Loucy (cell line): Measurements from ENCODE around the gene IL16.

Experiments
- H2AFZ ChIP-seq: fragments of 200-600 bp; sonication (generic); 2 replicates; pipeline ENCODE4 v1.6.0; 2016; ENCODE audit warnings: antibody characterized with exemption, mild to moderate bottlenecking, low read length, moderate library complexity
- H3F3A ChIP-seq: fragments of 200-600 bp; 2 replicates; pipeline ENCODE4 v1.6.0; 2016; ENCODE audit warnings: antibody characterized with exemption, low read depth, mild to moderate bottlenecking
- H3K27me3 ChIP-seq: fragments of 200-600 bp; sonication (generic); 2 replicates; pipeline ENCODE4 v1.6.1; 2014; ENCODE audit warnings: low read length, mild to moderate bottlenecking; ENCODE audit not compliant: insufficient read depth, poor library complexity, severe bottlenecking
- H3K36me3 ChIP-seq: fragments of 200-600 bp; sonication (generic); 2 replicates; pipeline ENCODE4 v1.6.1; 2016; ENCODE audit warnings: low read length; ENCODE audit not compliant: insufficient read depth
- H3K4me1 ChIP-seq: fragments of 200-600 bp; sonication (generic); 2 replicates; pipeline ENCODE4 v1.5.1; 2014; ENCODE audit warnings: low read length, mild to moderate bottlenecking; ENCODE audit not compliant: insufficient read depth, poor library complexity, severe bottlenecking
- H3K4me2 ChIP-seq: fragments of 200-600 bp; sonication (generic); 2 replicates; pipeline ENCODE4 v1.6.0; 2014; ENCODE audit warnings: antibody characterized with exemption, low read length, low read depth, mild to moderate bottlenecking; ENCODE audit not compliant: poor library complexity, severe bottlenecking
- H3K4me3 ChIP-seq: fragments of 200-600 bp; sonication (generic); 2 replicates; pipeline ENCODE4 v1.5.1; 2014; ENCODE audit warnings: low read length, mild to moderate bottlenecking, mixed read lengths; ENCODE audit not compliant: poor library complexity, severe bottlenecking
- H3K79me2 ChIP-seq: fragments of 200-600 bp; sonication (generic); 2 replicates; pipeline ENCODE4 v1.6.1; 2014; ENCODE audit warnings: low read length; ENCODE audit not compliant: insufficient read depth
- H3K9ac ChIP-seq: fragments of 200-600 bp; sonication (generic); 2 replicates; pipeline ENCODE4 v1.6.0; 2014; ENCODE audit warnings: mild to moderate bottlenecking, low read depth, low read length, moderate library complexity; ENCODE audit not compliant: poor library complexity, severe bottlenecking
- H3K9me2 ChIP-seq: fragments of 200-600 bp; sonication (generic); replicated peaks from 2 replicates; pipeline ENCODE4 v1.6.1; 2016; ENCODE audit warnings: low read depth, low read length, mixed read lengths
- H3K9me3 ChIP-seq: fragments of 200-600 bp; sonication (generic); 2 replicates; pipeline ENCODE4 v1.6.1; 2014; ENCODE audit warnings: mild to moderate bottlenecking, antibody characterized with exemption, low read length, low read depth; ENCODE audit not compliant: insufficient read depth
- H4K20me1 ChIP-seq: fragments of 200-600 bp; sonication (generic); 2 replicates; pipeline ENCODE4 v1.6.0; 2014; ENCODE audit warnings: antibody characterized with exemption, low read length, mild to moderate bottlenecking; ENCODE audit not compliant: insufficient read depth, poor library complexity, severe bottlenecking
- EZH2phosphoT487 ChIP-seq: fragments of 200-600 bp; IDR thresholded peaks from 2 replicates; pipeline ENCODE4 v1.6.1; 2018; ENCODE audit warnings: antibody characterized with exemption, mild to moderate bottlenecking, moderate library complexity, borderline replicate concordance
- TF ChIP-seq, protein P1 (sequence below): fragments of 200-600 bp; sonication (generic); conservative IDR thresholded peaks from 2 replicates; pipeline ENCODE4 v1.5.1; 2014; ENCODE audit warnings: mild to moderate bottlenecking, antibody characterized with exemption, low read length

The IL16 gene

DNA sequence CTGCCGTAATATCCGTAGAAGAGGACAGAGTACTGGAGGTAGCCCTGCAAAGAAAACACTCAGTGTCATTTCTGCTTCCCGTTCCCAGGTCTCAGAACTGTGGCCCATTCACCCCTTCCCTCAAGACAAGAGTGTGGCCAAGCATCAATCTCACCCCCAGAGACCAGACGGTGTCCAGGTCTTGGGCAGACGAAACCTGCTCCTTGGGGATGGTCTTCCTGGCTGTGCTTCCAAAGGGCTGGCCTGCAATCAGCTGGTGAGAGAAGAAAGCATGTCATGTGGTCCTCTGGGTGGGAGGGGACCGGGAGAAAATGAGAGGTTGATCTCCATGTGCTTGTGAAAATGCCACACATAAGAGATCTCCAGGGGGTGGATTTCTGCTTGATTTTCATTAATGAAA lies 161.6 kb downstream of the IL16 start:
- Histone ChIP-seq H2AFZ (no peak overlapping the region), H3K9ac (no peak overlapping the region), H3K4me2 (no peak overlapping the region), H3K4me3 (no peak overlapping the region), H3K9me3 (no peaks in the 10 kb centered on the region), H3K4me1 (no peaks in the 10 kb centered on the region), H3F3A (no peaks in the 10 kb centered on the region), H3K9me2 (no peaks in the 10 kb centered on the region), H3K79me2 (no peaks in the 10 kb centered on the region), H4K20me1 (no peaks in the 10 kb centered on the region), H3K36me3 (no peaks in the 10 kb centered on the region), H3K27me3 (no peaks in the 10 kb centered on the region)
- TF ChIP-seq, protein P1, sequence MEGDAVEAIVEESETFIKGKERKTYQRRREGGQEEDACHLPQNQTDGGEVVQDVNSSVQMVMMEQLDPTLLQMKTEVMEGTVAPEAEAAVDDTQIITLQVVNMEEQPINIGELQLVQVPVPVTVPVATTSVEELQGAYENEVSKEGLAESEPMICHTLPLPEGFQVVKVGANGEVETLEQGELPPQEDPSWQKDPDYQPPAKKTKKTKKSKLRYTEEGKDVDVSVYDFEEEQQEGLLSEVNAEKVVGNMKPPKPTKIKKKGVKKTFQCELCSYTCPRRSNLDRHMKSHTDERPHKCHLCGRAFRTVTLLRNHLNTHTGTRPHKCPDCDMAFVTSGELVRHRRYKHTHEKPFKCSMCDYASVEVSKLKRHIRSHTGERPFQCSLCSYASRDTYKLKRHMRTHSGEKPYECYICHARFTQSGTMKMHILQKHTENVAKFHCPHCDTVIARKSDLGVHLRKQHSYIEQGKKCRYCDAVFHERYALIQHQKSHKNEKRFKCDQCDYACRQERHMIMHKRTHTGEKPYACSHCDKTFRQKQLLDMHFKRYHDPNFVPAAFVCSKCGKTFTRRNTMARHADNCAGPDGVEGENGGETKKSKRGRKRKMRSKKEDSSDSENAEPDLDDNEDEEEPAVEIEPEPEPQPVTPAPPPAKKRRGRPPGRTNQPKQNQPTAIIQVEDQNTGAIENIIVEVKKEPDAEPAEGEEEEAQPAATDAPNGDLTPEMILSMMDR, result no peak
- no peak for TF ChIP-seq EZH2phosphoT487

DNA sequence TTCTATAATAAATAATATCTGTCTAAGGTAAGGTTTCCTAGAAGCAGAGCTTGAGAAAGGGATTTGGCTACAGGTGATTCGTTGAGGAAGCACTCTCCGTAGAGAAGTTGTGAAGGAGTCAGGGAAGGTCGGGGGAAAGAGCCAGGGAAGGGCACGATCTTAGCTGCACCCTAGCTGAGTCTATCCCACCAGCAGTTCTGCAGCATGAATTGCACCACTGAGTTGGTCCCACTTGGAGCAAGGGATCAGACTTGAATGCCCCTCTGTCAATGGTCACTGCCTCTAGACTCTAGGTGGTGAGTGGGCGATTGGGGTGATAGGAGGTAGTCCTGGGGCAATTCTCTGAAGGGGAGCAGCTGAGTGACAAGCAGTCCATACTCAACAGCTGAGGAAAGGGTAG lies 163.8 kb downstream of the IL16 start:
- no peak overlapping the region for H3K4me2 ChIP-seq
- H3K4me1 ChIP-seq, result no peaks in the 10 kb centered on the region
- no peaks in the 10 kb centered on the region for H3K9me2 ChIP-seq
- H3K9ac ChIP-seq, result no peak overlapping the region
- H4K20me1 ChIP-seq, result no peaks in the 10 kb centered on the region
- no peak overlapping the region for H2AFZ ChIP-seq
- H3K4me3 ChIP-seq, result no peak overlapping the region
- no peaks in the 10 kb centered on the region for H3F3A ChIP-seq
- H3K27me3 ChIP-seq, result no peaks in the 10 kb centered on the region
- TF ChIP-seq EZH2phosphoT487, result no peak
- TF ChIP-seq, protein P1, result no peak
- no peaks in the 10 kb centered on the region for H3K9me3 ChIP-seq
- H3K79me2 ChIP-seq, result no peaks in the 10 kb centered on the region
- H3K36me3 ChIP-seq, result no peaks in the 10 kb centered on the region

DNA sequence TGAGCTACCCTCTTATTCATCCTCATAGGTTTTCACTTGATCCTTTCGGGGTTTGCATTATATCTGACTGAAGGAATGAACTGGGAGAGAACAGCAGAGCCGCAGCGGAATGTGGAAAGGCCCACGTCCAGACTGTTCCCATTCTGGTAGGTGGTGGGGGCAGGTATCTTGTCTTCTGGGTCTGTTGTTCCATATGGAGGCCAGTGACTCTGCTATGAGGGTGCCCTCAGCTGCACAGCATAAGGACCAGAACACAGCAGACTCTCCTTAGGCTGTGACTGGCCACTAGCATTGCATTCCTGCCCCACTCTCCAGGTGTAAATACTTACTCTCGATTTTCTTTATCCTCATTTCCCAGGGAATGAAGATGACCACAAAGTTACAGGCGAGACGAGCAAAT lies 165.2 kb downstream of the IL16 start:
- no peak overlapping the region for H3K9ac ChIP-seq
- no peaks in the 10 kb centered on the region for H3K9me2 ChIP-seq
- no peak overlapping the region for H2AFZ ChIP-seq
- no peaks in the 10 kb centered on the region for H3K4me1 ChIP-seq
- H3K4me2 ChIP-seq, result no peak overlapping the region
- TF ChIP-seq EZH2phosphoT487, result no peak
- TF ChIP-seq, protein P1, result no peak
- H3K9me3 ChIP-seq, result no peaks in the 10 kb centered on the region
- H3F3A ChIP-seq, result no peaks in the 10 kb centered on the region
- H3K27me3 ChIP-seq, result no peaks in the 10 kb centered on the region
- no peak overlapping the region for H3K4me3 ChIP-seq
- no peaks in the 10 kb centered on the region for H3K79me2 ChIP-seq
- no peaks in the 10 kb centered on the region for H3K36me3 ChIP-seq
- no peaks in the 10 kb centered on the region for H4K20me1 ChIP-seq
